Fibroblast of skin of scalp (primary cell): Measurements from ENCODE around the gene PNPT1. TPM values are rescaled to one million over a fixed set of nuclear protein-coding genes. Genes with fewer than 3 reads are reported as not detected.
A peak's percentile ranks its signal among the peaks of the same experiment; 100 is the strongest.
"Not testable (repeated sequence)": the region's sequence is repeated elsewhere in the genome, so short reads cannot be mapped to it uniquely, and the experiment has no call there.

Experiments
- DNase-seq: peaks from one replicate; pipeline ENCODE4 v3.0.0-alpha.2; 2013
- polyA plus RNA-seq, 2 experiments: library from polyadenylated mRNA; unstranded; fragments of 120-200 nt; gene quantifications; one replicate each; pipeline ENCODE4 v1.2.1, GENCODE V29; 2013; ENCODE audit not compliant: insufficient read length in 2 of 2

PNPT1 gene
- polyA plus RNA-seq (2013, experiment 1 of 2; ENCODE audit: insufficient read length), result 13.4 TPM
- polyA plus RNA-seq (2013, experiment 2 of 2; ENCODE audit: insufficient read length), result 15.5 TPM

GRCh38 chr2:55693181-55694125 lies at the start of gene PNPT1:
TSS of gene PNPT1 (minus strand) at chr2:55693844. CDS start at chr2:55693823, 21 bp downstream.
- DNase-seq, result peak; percentile 94

GRCh38 chr2:55742996-55743395 lies 49.4 kb upstream of the PNPT1 start:
- DNase-seq, result no peak

DNA sequence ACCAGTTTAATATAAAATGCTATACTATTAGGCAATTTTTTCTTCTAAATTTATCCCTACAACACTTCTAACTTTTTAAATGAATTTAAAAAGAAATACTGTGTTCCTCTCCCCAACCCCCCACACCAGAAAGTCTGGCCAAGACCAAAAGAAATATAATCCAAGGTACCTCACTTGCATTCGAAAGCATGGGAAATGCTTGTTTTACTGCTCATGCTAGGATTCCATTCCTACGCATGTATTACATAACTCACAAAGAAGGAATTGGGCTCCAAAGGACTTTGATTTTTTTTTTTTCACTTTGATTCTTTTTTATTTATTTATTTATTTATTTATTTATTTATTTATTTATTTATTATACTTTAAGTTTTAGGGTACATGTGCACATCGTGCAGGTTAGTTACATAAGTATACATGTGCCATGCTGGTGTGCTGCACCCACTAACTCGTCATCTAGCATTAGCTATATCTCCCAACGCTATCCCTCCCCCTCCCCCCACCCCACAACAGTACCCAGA lies 42.4 kb upstream of the PNPT1 start:
- DNase-seq, result not testable (repeated sequence)

DNA sequence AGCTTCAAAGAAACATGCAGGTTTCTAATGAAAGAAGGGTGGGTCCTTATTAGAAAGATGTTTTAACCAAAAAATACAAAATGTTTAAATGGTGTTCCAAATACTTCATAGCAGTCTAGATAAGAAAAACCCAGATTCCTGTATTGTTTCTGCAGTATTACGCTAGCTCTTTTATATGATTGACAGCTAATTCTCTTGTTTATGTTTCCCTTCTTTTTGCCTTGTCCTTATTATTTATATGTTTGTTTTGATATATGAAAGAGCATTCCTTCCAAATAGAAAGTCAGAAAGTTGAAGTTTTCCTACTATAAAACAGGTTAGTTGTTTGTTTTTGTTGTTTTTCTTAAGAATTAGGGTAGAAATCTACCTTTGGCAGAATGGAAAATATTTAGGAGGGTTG lies 41.1 kb upstream of the PNPT1 start:
- no peak for DNase-seq

DNA sequence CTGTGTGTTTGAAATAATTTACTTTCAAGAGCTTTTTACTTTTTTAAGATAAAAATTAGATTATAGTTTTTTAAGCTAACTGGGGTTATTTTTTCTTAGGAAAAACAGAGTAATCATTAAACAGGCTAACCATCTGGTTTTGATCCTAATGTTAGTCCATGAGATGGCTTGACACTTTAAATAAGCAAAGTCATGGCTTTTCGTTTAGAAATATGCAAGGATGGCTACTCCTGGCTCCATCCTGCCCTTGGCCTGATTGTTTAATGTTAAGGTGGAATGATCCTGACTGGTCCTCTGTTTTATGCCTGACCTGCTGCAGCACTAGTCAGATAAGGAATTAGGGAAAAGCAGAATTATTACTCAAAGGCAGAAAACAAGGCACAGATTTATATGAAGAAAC lies 39.7 kb upstream of the PNPT1 start:
- DNase-seq, result no peak

DNA sequence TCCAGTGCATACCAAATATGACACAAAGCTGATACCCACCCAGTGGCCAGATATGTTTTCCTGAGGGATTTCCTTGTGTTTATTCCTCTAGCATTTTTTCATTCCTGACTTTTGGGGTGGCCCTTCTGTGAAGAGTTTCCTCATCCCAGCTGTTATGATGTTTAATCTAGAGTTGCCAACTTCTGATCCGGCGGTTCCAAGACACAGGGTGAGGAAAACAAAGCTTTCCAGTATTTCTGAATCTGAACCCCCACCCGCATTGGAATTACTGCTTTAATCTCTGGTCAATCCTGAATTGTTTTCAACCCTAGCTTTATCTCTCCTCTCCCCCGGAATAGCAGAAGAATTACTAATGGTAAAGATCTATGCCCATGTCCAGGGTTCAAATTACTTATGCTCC lies 39.2 kb upstream of the PNPT1 start:
- peak; percentile 5 for DNase-seq

GRCh38 chr2:55729136-55729685 lies 35.6 kb upstream of the PNPT1 start:
- no peak for DNase-seq

- DNase-seq, result peak; percentile 62
Observed at GRCh38 chr2:55721596-55722215, 28.1 kb upstream of the PNPT1 start.

GRCh38 chr2:55720417-55720816 lies 26.8 kb upstream of the PNPT1 start:
- DNase-seq, result no peak

DNA sequence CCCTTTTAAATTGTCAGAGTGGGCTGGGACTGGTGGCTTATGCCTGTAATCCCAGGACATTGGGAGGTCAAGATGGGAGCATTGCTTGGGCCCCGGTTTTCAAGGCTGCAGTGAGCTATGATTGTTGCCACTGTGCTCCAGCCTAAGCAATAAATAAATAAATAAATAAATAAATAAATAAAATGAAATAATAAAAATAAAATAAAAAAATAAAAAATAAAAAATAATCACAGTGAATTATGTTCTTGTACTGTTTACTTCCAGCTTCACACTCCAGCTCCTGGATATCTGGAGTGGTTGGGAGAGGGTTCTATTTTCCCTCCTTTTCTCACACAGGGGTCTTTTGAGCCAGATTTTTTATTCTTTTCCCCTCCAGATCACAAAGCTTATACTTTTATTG lies 26.2 kb upstream of the PNPT1 start:
- DNase-seq, result no peak

DNA sequence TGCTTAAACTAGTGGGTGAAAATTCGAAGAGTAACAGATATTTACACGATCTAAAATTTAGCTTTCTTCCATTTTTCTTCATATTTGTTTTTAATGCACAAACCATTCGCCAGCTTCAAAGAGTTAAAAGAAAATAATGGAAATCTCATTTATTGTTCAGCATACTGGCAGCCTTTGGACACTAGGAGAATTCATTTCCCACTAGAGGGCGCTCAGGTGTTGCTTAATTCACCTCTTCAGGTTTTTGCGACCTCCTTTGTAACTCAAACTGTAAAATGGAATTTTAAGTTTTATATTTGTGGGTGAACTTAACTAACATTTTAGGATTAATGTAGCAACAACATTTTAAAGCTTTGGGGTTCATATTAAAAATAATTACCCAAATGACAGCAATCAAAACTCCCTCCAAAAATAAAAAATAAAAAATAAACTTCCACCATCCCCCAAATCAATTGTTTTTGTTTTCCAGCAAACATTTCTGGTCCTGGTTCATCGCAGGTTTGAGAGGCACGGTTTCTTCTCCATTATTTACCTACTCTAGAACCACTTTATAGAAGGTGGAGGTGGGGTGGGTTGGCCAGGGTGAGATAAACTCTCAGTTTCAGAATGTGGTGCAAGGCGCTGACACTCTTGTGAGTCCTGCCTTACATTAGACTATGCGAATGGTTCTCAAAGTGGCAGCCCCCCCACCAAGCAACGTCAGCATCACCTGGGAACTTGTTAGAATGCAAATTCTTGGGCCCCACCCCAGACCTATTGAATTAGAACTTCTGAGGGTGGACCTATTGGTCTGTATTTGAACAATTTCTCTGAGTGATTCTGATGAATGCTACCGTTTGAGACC lies 24.7 kb upstream of the PNPT1 start:
- DNase-seq, result peak; percentile 73

DNA sequence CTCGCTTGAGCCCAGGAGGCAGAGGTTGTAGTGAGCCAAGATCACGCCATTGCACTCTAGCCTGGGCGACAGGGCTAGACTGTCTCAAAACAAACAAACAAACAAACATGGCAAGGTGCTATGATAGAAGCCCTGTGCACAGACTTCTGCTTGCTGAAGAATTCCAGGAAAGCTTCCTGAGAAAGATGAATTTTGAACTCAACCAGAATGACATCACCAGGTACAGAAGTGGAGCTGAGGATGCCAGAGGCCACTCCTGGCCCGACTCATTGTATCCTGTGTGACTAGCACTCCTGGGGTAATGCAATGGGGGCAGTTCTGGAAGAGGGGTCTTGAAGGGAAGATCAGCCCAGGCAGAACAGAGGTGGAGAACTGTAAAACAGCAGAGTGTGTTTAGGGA lies 22.0 kb upstream of the PNPT1 start:
- DNase-seq, result no peak

- DNase-seq, result not testable (repeated sequence)
Observed at GRCh38 chr2:55715178-55715577, 21.5 kb upstream of the PNPT1 start.

DNA sequence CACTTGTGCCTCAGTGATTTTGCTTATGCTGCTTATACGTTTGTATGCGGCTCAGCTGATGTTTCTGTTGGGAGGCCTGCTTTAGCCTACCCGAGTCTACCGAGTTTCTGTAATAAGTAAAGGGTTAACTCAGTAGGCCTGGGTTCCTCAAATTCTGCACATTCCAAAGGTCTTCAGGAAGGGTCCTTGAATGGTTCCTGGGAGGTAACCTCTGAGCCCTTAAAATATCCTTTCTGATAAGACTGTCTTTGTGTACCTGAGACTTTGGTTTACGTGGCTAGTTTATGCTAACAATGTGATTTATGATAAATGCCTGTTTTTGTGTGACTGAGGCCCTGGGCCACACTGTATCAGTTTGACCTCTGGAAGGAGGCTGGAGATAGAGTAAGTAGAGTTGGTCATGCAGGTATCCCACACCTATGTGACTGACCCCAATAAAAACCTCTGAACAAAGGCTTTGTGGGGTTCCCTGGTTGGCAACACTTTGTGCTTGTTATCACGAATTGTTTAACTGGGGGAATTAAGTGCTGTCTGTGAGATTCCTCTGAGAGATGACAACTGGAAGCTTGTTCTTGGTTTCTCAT lies 18.9 kb upstream of the PNPT1 start:
- DNase-seq, result no peak

DNA sequence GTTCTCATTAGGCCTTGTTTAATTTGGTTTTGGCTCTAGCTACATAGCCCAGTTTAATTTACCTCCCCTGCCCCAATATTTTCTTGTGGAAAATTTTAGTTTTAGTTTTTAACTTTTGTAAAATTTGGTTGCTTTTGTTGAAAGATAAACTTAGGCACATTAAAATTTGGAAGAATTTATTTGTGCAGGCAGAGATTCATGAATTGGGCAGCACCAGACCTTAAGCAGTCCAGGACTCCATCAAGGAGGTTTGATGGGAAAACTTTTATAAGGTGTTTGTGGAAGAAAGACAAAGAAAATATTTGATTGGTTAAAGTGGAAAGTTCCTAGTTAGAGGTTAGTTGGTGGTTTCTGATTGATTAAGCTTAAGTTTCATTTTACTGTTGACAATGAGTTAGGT lies 16.4 kb upstream of the PNPT1 start:
- DNase-seq, result no peak

GRCh38 chr2:55707751-55708150 lies 14.1 kb upstream of the PNPT1 start:
- DNase-seq, result no peak

DNA sequence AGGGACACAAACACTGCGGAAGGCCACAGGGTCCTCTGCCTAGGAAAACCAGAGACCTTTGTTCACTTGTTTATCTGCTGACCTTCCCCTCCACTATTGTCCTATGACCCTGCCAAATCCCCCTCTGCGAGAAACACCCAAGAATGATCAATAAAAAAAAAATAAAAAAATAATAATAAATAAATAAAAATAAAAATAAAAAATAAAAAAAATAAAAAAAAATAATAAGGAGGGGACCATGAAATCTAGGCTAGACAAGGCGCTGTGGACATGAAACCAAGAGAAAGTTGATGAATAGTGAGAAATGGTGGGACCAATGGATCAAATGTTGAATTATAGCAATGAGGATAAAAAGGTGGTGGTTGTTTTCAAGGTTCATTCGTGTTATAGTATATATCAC lies 12.6 kb upstream of the PNPT1 start:
- not testable (repeated sequence) for DNase-seq

- no peak for DNase-seq
Observed at GRCh38 chr2:55705027-55705653, 11.5 kb upstream of the PNPT1 start.

DNA sequence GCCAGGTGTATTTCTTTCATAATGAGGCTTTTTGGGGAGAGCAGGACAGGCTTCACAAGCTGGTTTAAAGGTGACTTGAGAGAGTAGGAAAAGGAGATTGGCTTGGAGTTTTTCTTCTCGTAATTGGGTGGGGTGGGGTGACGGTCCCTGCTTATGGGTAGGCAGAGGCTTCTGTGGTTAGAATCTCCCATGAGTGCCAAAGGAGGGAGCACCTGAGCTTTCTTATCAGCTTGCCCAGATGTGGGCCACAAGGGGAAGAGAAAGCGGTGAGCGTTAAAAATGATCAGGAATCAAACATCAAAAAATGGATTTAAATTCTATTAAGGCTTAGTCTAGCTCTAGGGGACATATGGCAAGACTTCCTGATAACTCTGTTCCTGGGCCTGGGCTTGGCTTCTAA lies 9.7 kb upstream of the PNPT1 start:
- no peak for DNase-seq

DNA sequence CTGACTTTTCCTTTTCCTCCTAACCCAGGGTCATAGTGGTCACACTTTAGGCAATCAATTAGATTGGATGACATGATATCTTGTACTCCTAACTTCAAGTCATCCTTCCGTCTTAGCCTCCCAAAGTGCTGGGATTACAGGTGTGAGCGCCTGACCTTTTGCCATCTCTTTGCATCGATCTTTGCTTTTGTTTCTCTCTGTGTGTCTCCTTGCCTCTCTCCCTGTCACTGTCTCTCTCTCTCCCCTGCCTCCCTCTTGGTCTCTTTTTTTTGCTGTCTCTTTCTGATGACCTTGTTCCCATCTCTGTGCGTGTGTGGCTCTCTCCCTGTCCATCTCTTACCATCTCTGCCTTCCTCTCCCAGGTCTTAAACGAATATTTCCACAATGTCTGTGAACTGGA lies 904 bp downstream of the PNPT1 start:
- not testable (repeated sequence) for DNase-seq

DNA sequence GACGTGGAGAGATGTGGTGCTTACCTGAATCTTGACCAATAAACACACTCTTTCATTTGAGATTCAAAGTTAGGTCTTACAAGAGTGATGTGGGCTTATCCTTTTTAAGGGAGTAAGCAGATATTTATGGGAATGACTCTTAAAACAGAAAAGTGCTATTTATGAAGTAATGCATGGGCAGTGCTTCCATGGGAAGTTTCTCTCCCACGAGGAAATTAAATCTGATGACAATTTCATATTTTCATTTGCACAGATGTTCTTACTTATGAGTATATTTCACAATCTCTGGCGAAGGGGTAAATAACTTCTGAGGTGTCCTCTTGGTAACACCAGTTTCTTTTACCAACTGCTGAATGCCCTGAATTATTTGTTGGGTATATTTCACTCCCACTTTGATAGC lies 21.0 kb downstream of the PNPT1 start:
- DNase-seq, result peak; percentile 8
